ENCODE measurements around the gene WNT5A.

DNA sequence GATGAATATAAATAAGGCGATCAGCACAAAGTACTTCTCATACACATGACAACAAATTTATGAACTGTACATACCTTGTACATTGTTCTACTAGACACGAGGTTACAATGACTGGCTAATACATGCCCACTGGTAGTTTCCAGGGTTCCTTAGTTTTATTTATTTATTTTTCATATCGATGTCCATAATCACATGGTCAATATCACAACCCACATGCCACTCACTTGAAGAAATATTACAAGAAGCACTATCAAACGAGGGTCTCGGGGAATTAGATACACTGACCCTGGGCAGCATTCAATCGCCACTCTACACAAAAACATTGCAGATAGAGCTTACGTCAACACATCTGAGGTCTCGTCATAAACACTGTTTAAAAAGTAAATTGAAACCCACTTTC lies 21.2 kb upstream of the WNT5A start:
- TF ChIP-seq YY1 (IDR thresholded peaks at IDR 0.05; ENCODE audit: borderline replicate concordance in 1 of 3, control insufficient read depth in 1 of 3, extremely low read depth in 1 of 3, insufficient read depth in 3 of 3, insufficient read length in 1 of 3, insufficient replicate concordance in 2 of 3, low read depth in 1 of 3, low read length in 2 of 3) (no peak), MXI1 (IDR thresholded peaks at IDR 0.05; ENCODE audit: low read depth, low read length) (no peak), TCF7 (IDR thresholded peaks at IDR 0.05; ENCODE audit: borderline replicate concordance) (no peak), MYBL2 (IDR thresholded peaks at IDR 0.05; ENCODE audit: low read depth) (no peak), MYBL2 (CRISPR knock-in tag; IDR thresholded peaks at IDR 0.05; ENCODE audit: borderline replicate concordance) (no peak), EGR1 (conservative IDR thresholded peaks at IDR 0.05) (no peak), RFX5 (IDR thresholded peaks at IDR 0.05; ENCODE audit: low read depth, low read length) (no peak)
- TF ChIP-seq, protein P1, sequence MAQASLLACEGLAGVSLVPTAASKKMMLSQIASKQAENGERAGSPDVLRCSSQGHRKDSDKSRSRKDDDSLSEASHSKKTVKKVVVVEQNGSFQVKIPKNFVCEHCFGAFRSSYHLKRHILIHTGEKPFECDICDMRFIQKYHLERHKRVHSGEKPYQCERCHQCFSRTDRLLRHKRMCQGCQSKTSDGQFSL (CRISPR knock-in tag; IDR thresholded peaks at IDR 0.05), result no peak
- TF ChIP-seq, protein P1 (tag; IDR thresholded peaks at IDR 0.05), result no peak
- TF ChIP-seq, protein P2, sequence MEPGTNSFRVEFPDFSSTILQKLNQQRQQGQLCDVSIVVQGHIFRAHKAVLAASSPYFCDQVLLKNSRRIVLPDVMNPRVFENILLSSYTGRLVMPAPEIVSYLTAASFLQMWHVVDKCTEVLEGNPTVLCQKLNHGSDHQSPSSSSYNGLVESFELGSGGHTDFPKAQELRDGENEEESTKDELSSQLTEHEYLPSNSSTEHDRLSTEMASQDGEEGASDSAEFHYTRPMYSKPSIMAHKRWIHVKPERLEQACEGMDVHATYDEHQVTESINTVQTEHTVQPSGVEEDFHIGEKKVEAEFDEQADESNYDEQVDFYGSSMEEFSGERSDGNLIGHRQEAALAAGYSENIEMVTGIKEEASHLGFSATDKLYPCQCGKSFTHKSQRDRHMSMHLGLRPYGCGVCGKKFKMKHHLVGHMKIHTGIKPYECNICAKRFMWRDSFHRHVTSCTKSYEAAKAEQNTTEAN (CRISPR knock-in tag; IDR thresholded peaks at IDR 0.05), result no peak

Data from K562 (cell line).